LNCAP (cell line): ENCODE measurements around the gene TECTB.

Source experiments
- CTCF ChIP-seq: fragments of 450-650 bp; IDR thresholded peaks from 2 replicates; pipeline ENCODE4 v1.5.1; 2017; ENCODE audit warnings: mild to moderate bottlenecking

TECTB gene

GRCh38 chr10:112275512-112276245 lies 7.5 kb upstream of the TECTB start:
- TF ChIP-seq CTCF: no peak

- TF ChIP-seq CTCF: no peak
Measured at GRCh38 chr10:112278871-112279270, 4.3 kb upstream of the TECTB start.

DNA sequence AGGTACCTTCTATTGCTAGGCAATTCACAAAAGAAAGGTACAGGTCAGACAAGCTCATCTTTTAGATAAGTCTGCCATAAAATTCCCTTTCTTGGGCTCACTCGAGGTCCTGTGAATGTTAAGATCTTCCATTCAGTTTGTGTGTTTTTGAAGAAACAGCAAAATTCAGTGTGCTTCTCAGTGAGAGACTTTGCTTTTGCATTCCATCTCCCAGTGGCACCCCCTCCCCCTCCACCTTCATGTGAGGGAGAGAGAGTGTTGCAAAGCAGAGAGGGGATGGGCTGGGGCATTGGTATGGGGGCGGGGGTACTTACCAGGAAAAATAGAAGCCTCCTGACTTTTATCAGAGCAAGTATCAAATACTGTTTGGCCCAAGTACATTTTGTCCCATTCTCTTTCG lies 3.8 kb upstream of the TECTB start:
- no peak for TF ChIP-seq CTCF

DNA sequence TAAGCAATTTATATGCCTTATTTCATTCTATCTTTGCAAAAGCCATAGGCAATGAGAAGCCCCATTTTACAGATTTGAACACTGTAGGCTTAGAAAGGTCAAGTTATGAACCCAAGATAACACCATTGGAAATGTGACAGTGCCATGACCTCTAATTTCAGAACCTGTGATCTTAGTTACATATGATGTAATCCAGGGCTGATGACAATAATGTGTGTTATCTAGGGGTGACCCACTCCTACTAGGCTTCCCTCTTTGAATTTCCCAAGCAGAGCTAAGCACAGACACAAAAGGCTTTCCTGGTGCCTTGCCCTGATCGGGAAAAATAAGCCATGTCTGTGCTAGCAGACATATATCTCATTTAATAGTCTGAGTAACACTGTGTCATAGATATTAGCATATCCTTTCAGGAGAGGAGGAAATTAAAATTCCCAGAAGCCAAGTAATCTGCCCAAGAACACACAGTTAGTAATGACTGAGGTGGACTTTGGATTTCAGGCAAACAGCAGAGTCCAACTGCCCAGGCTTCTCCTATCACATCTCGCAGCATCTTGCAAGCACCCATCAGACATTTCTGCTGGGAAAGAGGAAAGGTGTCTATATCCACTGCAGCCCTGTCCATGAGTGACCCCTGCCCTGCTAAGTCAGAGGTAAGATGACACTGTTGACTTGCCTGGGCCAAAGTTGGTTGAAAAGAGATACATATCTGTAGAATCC lies 2.8 kb upstream of the TECTB start:
- no peak for TF ChIP-seq CTCF

DNA sequence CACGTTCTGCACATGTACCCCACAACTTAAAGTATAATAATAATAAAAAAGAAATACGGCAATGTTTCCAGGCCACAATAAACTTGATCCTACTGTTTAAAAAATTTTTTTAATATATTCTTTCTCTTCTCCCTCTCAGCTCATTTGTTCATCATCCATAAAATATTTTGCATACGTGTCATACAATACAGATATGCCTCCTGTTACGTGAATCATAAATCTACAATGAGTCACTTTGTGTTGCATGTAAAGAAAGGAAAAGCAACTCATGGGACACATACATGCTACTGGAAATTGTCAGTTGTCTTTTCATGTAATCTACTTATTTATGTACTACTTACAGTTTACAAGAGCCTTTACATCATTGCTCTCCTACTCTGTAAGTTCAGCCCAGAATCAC lies 1.1 kb upstream of the TECTB start:
- no peak for TF ChIP-seq CTCF

- no peak for TF ChIP-seq CTCF
Measured at GRCh38 chr10:112286837-112287818, 3.9 kb downstream of the TECTB start.

GRCh38 chr10:112287844-112288243 lies 4.6 kb downstream of the TECTB start:
- no peak for TF ChIP-seq CTCF
